HCT116 (cell line): ENCODE data around the gene RPH3AL.

ENCODE experiments used
- CEBPB ChIP-seq: IDR thresholded peaks from 2 replicates; pipeline ENCODE4 v1.6.1; 2012; ENCODE audit warnings: low read depth
- CTCF ChIP-seq, 3 experiments: fragments of 200-600 bp in 1 of 3; sonication (generic) in 1 of 3; IDR thresholded peaks in 2 of 3; conservative IDR thresholded peaks in 1 of 3; 2 replicates each; pipeline ENCODE4 v1.5.1; 2012 to 2017; ENCODE audit warnings: low read depth in 2 of 3, low read length in 2 of 3, antibody characterized with exemption in 1 of 3, borderline replicate concordance in 1 of 3, control low read depth in 1 of 3, mild to moderate bottlenecking in 1 of 3, mixed read lengths in 1 of 3, mixed run types in 1 of 3, moderate library complexity in 1 of 3; ENCODE audit not compliant: insufficient read depth in 1 of 3
- EZH2 ChIP-seq: fragments of 200-600 bp; sonication (generic); IDR thresholded peaks from 2 replicates; pipeline ENCODE4 v1.6.1; 2017; ENCODE audit warnings: antibody characterized with exemption, mixed run types
- EZH2phosphoT487 ChIP-seq: fragments of 200-600 bp; IDR thresholded peaks from 2 replicates; pipeline ENCODE4 v1.6.1; 2018; ENCODE audit warnings: antibody characterized with exemption, borderline replicate concordance
- JUND ChIP-seq: IDR thresholded peaks from 2 replicates; pipeline ENCODE4 v1.6.1; 2012
- POLR2A ChIP-seq: IDR thresholded peaks from 2 replicates; pipeline ENCODE4 v1.7.0; 2011; ENCODE audit warnings: borderline replicate concordance; ENCODE audit not compliant: insufficient read depth, insufficient read length; ENCODE audit errors: extremely low read depth
- POLR2AphosphoS5 ChIP-seq: IDR thresholded peaks from 2 replicates; pipeline ENCODE4 v1.6.1; 2011; ENCODE audit warnings: mild to moderate bottlenecking, low read depth, low read length, moderate library complexity
- REST ChIP-seq: IDR thresholded peaks from 2 replicates; pipeline ENCODE4 v1.6.1; 2012; ENCODE audit warnings: low read depth
- SIN3A ChIP-seq: IDR thresholded peaks from 2 replicates; pipeline ENCODE4 v1.6.1; 2012; ENCODE audit warnings: low read depth
- SP1 ChIP-seq: IDR thresholded peaks from 2 replicates; pipeline ENCODE4 v1.6.1; 2012; ENCODE audit warnings: low read depth
- SRF ChIP-seq: IDR thresholded peaks from 2 replicates; pipeline ENCODE4 v1.6.1; 2012; ENCODE audit warnings: low read depth
- ZFX ChIP-seq: fragments of 450-650 bp; IDR thresholded peaks from 2 replicates; pipeline ENCODE4 v1.6.1; 2017
- ZNF274 ChIP-seq: fragments of 200-500 bp; sonication (Bioruptor generic); IDR thresholded peaks from 2 replicates; pipeline ENCODE4 v1.6.1; 2014; ENCODE audit warnings: mild to moderate bottlenecking, low read depth, low read length, inconsistent platforms

- TF ChIP-seq SP1 (no peak), CTCF (IDR thresholded peaks at IDR 0.05 in 2 of 3, conservative IDR thresholded peaks at IDR 0.05 in 1 of 3; ENCODE audit: borderline replicate concordance in 1 of 3, insufficient read depth in 1 of 3, low read depth in 2 of 3, low read length in 2 of 3) (no peak), POLR2A (no peak), EZH2 (no peak), CEBPB (no peak), POLR2AphosphoS5 (no peak), JUND (no peak), SRF (no peak), REST (no peak), ZNF274 (no peak), ZFX (no peak), SIN3A (no peak), EZH2phosphoT487 (no peak)
Observed at GRCh38 chr17:286571-286970, 66.0 kb downstream of the RPH3AL start.
